ENCODE results near the gene COL27A1.

The COL27A1 gene

GRCh38 chr9:114250235-114250568, 94.9 kb downstream of the COL27A1 start:
- no peak for TF ChIP-seq CTCF (IDR thresholded peaks at IDR 0.05; ENCODE audit: borderline replicate concordance, insufficient read depth, low read depth, low read length)
- H3K4me3 ChIP-seq (ENCODE audit: low read depth, low read length) = no peak overlapping the region

- TF ChIP-seq CTCF (IDR thresholded peaks at IDR 0.05; ENCODE audit: borderline replicate concordance, insufficient read depth, low read depth, low read length) = no peak
- no peak overlapping the region for H3K4me3 ChIP-seq (ENCODE audit: low read depth, low read length)
Observed at GRCh38 chr9:114250648-114251047, 95.3 kb downstream of the COL27A1 start.

GRCh38 chr9:114252394-114252793, 97.1 kb downstream of the COL27A1 start:
- H3K4me3 ChIP-seq (ENCODE audit: low read depth, low read length) = no peak overlapping the region
- no peak for TF ChIP-seq CTCF (IDR thresholded peaks at IDR 0.05; ENCODE audit: borderline replicate concordance, insufficient read depth, low read depth, low read length)

- H3K4me3 ChIP-seq (ENCODE audit: low read depth, low read length) = no peak overlapping the region
- TF ChIP-seq CTCF (IDR thresholded peaks at IDR 0.05; ENCODE audit: borderline replicate concordance, insufficient read depth, low read depth, low read length) = no peak
Observed at GRCh38 chr9:114256827-114257328, 101.5 kb downstream of the COL27A1 start.

GRCh38 chr9:114258218-114258617, 102.9 kb downstream of the COL27A1 start:
- TF ChIP-seq CTCF (IDR thresholded peaks at IDR 0.05; ENCODE audit: borderline replicate concordance, insufficient read depth, low read depth, low read length) = no peak
- H3K4me3 ChIP-seq (ENCODE audit: low read depth, low read length) = no peak overlapping the region

GRCh38 chr9:114258866-114259797, 103.8 kb downstream of the COL27A1 start:
- H3K4me3 ChIP-seq (ENCODE audit: low read depth, low read length) = no peak overlapping the region
- no peak for TF ChIP-seq CTCF (IDR thresholded peaks at IDR 0.05; ENCODE audit: borderline replicate concordance, insufficient read depth, low read depth, low read length)

Measured in GM12875 (cell line).